ENCODE results near the gene STKLD1.
A peak's percentile ranks its signal among the peaks of the same experiment; 100 is the strongest.
"Not testable (repeated sequence)": the region's sequence is repeated elsewhere in the genome, so short reads cannot be mapped to it uniquely, and the experiment has no call there.

Gene STKLD1

DNA sequence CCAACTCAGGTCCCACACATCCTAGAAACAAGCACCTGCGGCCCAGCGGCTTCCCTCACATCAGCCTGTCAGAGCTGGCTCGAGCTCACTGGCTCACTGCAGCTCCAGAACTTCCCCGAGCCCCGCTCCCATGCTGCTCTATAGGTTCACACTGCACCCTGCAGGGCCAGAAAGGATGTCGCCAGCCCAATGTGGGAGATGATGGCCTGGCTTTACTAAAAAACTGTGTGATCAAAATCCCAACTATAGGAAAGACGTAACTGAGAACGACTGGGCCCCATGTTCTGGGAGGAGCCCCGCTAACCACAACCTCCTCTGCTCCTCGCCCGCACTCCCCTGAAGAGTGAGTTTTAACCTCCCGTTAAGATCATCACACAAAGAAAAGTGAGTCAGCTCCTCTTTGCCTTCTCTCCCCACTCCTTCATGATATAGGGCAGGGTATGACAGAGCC lies 4.9 kb upstream of the STKLD1 start:
- Histone ChIP-seq H3K4me3 (no peak overlapping the region), H3K9ac (peak overlapping the region in 10 of 11 experiments; percentile 13 to 98 (median 56); a peak in 19 of 22 replicates), H3K27ac (peak overlapping the region in 4 of 11 experiments; percentile 5 to 19 (median 14); a peak in 1 of 22 replicates), H3K4me1 (peaks cover 37 to 64% (median 59%) of the 10 kb centered on the region in 10 experiments), H4K20me1 (peaks cover 82 to 96% (median 93%) of the 10 kb centered on the region in 11 experiments), H3K9me3 (replicated peaks in 1 of 11) (no peaks in the 10 kb centered on the region), H3K36me3 (peaks cover 66 to 80% (median 77%) of the 10 kb centered on the region in 11 experiments), H3K4me2 (peak overlapping the region; percentile 38 to 99 (median 82)), H3K27me3 (no peaks in the 10 kb centered on the region)
- no peak for TF ChIP-seq Cebpa-rat (IDR thresholded peaks at IDR 0.05)

- Histone ChIP-seq H3K36me3 (peaks cover 57 to 71% (median 68%) of the 10 kb centered on the region in 11 experiments), H3K9me3 (replicated peaks in 1 of 11) (0 out of 22 replicates have a peak, but pooled peaks cover 0 to under 1% (median 0%) of the 10 kb centered on the region in 11 experiments), H3K9ac (peak overlapping the region; percentile 2 to 99 (median 58); a peak in 20 of 22 replicates), H3K4me1 (peaks cover 37 to 73% (median 66%) of the 10 kb centered on the region in 10 experiments), H4K20me1 (peaks cover 73 to 87% (median 84%) of the 10 kb centered on the region in 11 experiments), H3K4me2 (peak overlapping the region; percentile 38 to 99 (median 82)), H3K27me3 (no peaks in the 10 kb centered on the region), H3K4me3 (no peak overlapping the region), H3K27ac (0 out of 22 replicates have a peak overlapping the region, but pooled peaks of 3 of the 11 experiments have one; percentile 3 to 19 (median 16))
- TF ChIP-seq Cebpa-rat (IDR thresholded peaks at IDR 0.05) = no peak
Observed at GRCh38 chr9:133372144-133372543, 4.0 kb upstream of the STKLD1 start.

GRCh38 chr9:133374612-133375115 lies 1.5 kb upstream of the STKLD1 start:
- Histone ChIP-seq H3K4me2 (peak overlapping the region; percentile 66 to 99 (median 86)), H3K9ac (peak overlapping the region; percentile 96 to 100 (median 98)), H3K9me3 (replicated peaks in 1 of 11) (peaks cover 0 to 14% (median 9%) of the 10 kb centered on the region in 11 experiments; a peak in 15 of 22 replicates), H3K27ac (peak overlapping the region; percentile 93 to 99 (median 97)), H3K4me1 (peaks cover 37 to 61% (median 57%) of the 10 kb centered on the region in 10 experiments), H3K36me3 (peaks cover 32 to 46% (median 43%) of the 10 kb centered on the region in 11 experiments), H3K4me3 (peak overlapping the region; percentile 91 to 99 (median 96)), H3K27me3 (no peaks in the 10 kb centered on the region), H4K20me1 (peaks cover 48 to 62% (median 59%) of the 10 kb centered on the region in 11 experiments)
- no peak for TF ChIP-seq Cebpa-rat (IDR thresholded peaks at IDR 0.05)

- peaks cover 26 to 40% (median 38%) of the 10 kb centered on the region in 11 experiments for H3K36me3 ChIP-seq
- peaks cover 37 to 55% (median 51%) of the 10 kb centered on the region in 10 experiments for H3K4me1 ChIP-seq
- peak overlapping the region; percentile 93 to 99 (median 97) for H3K27ac ChIP-seq
- H4K20me1 ChIP-seq = peaks cover 42 to 56% (median 53%) of the 10 kb centered on the region in 11 experiments
- peaks cover 0 to 14% (median 9%) of the 10 kb centered on the region in 11 experiments; a peak in 15 of 22 replicates for H3K9me3 ChIP-seq (replicated peaks in 1 of 11)
- no peaks in the 10 kb centered on the region for H3K27me3 ChIP-seq
- peak overlapping the region; percentile 96 to 100 (median 98) for H3K9ac ChIP-seq
- no peak for TF ChIP-seq Cebpa-rat (IDR thresholded peaks at IDR 0.05)
- peak overlapping the region; percentile 91 to 99 (median 96) for H3K4me3 ChIP-seq
- H3K4me2 ChIP-seq = peak overlapping the region; percentile 66 to 99 (median 86)
Observed at GRCh38 chr9:133375116-133375723, 946 bp upstream of the STKLD1 start.

DNA sequence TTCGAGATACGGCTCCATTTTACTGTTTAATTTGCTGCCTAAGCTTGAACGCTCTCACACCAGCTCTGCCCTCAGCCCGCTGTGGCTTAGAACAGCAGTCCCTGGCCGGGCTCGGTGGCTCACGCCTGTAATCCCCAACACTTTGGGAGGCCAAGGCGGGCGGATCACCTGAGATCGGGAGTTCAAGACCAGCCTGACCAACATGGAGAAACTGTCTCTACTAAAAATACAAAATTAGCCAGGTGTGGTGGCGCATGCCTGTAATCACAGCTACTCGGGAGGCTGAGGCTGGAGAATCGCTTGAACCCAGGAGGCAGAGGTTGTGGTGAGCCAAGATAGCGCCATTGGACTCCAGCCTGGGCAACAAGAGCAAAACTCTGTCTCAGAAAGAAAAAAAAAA lies 1.1 kb downstream of the STKLD1 start:
- H3K4me2 ChIP-seq = peak overlapping the region in 10 of 11 experiments; percentile 89 to 100 (median 98); a peak in 13 of 22 replicates
- peaks cover 15 to 20% (median 17%) of the 10 kb centered on the region in 11 experiments for H3K36me3 ChIP-seq
- peaks cover 0 to 14% (median 9%) of the 10 kb centered on the region in 11 experiments; a peak in 15 of 22 replicates for H3K9me3 ChIP-seq (replicated peaks in 1 of 11)

GRCh38 chr9:133377721-133378216 lies 1.6 kb downstream of the STKLD1 start:
- Histone ChIP-seq H4K20me1 (peaks cover 17 to 31% (median 28%) of the 10 kb centered on the region in 11 experiments), H3K4me2 (no peak overlapping the region)
- TF ChIP-seq Cebpa-rat (IDR thresholded peaks at IDR 0.05) = no peak; a peak in 1 of 22 replicates

More for the DNA sequence above, 1.1 kb downstream of the STKLD1 start:
- 0 out of 20 replicates have a peak overlapping the region, but pooled peaks of 2 of the 10 experiments have one; percentile 92 to 94 for H3K4me3 ChIP-seq
- peaks cover 22 to 34% (median 31%) of the 10 kb centered on the region in 10 experiments for H3K4me1 ChIP-seq
- not testable (repeated sequence) for H3K27me3 ChIP-seq, H3K27ac ChIP-seq
- peak overlapping the region in 2 of 11 experiments; percentile 97 to 99; a peak in 2 of 22 replicates for H3K9ac ChIP-seq
- peaks cover 22 to 36% (median 33%) of the 10 kb centered on the region in 11 experiments for H4K20me1 ChIP-seq

DNA sequence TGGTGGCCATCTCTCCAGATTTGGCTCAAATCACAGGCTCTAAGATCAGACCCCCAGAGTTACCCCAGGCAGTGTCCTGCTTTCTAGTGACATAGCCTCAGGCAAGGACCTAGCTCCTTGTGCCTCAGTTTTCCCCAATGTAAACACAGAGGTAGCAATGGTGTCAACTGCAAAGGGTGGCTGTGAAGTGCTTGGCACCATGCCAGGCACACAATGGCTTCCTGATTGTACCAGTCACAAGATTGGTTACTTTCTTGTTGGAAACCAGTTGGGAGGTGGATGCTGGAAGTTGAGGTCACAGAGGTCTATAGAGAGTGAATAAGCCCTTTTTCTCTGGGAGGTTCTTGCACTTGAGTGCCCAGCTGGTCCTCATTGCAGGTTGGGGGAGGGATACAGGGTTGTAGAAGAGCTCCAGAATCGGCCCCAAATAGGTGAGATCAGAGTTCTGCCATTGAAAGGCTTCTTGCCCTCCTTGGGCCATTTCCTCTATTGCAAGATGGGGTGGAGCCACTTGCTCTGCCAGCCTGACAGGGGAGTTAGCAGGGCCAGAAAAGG lies 2.3 kb downstream of the STKLD1 start:
- H3K4me3 ChIP-seq = no peak overlapping the region
- no peak overlapping the region for H3K4me2 ChIP-seq
- peaks cover 10 to 24% (median 21%) of the 10 kb centered on the region in 11 experiments; a peak in 20 of 22 replicates for H4K20me1 ChIP-seq
- H3K27me3 ChIP-seq = no peaks in the 10 kb centered on the region
- TF ChIP-seq Cebpa-rat (IDR thresholded peaks at IDR 0.05) = no peak
- H3K4me1 ChIP-seq = peaks cover 10 to 22% (median 19%) of the 10 kb centered on the region in 10 experiments
- no peak overlapping the region for H3K27ac ChIP-seq
- H3K9ac ChIP-seq = no peak overlapping the region
- peaks cover 0 to 14% (median 9%) of the 10 kb centered on the region in 11 experiments; a peak in 15 of 22 replicates for H3K9me3 ChIP-seq (replicated peaks in 1 of 11)
- H3K36me3 ChIP-seq = peaks cover 3 to 8% (median 5%) of the 10 kb centered on the region in 11 experiments; a peak in 21 of 22 replicates

More at GRCh38 chr9:133377721-133378216, 1.6 kb downstream of the STKLD1 start:
- Histone ChIP-seq H3K27ac (no peak overlapping the region), H3K9me3 (replicated peaks in 1 of 11) (peaks cover 0 to 14% (median 9%) of the 10 kb centered on the region in 11 experiments; a peak in 15 of 22 replicates), H3K4me3 (no peak overlapping the region), H3K36me3 (peaks cover 10 to 15% (median 12%) of the 10 kb centered on the region in 11 experiments), H3K4me1 (peaks cover 17 to 30% (median 26%) of the 10 kb centered on the region in 10 experiments), H3K27me3 (no peaks in the 10 kb centered on the region), H3K9ac (no peak overlapping the region)

Data from BLaER1 treated with 17β-estradiol and CSF1 and Interleukin-3, amounts not matched to agents 10 nM and 100 nM (cell line).